GM19043 (cell line): ENCODE data around the gene IGLL5.
A peak's percentile ranks its signal among the peaks of the same experiment; 100 is the strongest.

Experiments used
- ATAC-seq: cut with Tn5 transposase; IDR thresholded peaks from one replicate; pipeline ENCODE4 v1.9.1; 2021; ENCODE audit warnings: low read depth; ENCODE audit not compliant: unreplicated experiment

The IGLL5 gene

DNA sequence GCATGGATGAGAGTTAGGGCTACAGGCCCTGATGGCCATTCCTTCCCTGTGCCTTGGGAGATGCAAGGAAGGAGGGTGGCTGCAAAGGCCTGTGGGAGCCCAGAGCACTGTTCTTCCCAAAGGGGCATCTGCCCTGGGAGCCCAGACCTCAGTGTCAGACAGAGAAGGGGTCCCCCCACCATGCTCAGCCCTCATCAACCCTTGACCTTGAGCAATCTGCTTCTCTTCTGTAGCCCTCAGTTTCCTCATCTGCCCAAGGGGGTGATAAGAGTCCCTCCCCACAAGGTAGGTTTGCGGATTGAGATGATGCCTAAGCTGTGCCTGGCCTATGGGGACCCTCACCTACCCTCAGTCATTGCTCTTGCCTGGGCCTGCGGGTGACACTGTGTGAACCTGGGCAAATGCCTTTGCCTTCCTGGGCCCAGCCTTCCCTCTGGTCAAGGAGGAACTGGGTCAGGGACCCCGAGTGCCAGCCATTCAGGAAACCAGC lies 47.5 kb downstream of the IGLL5 start:
- ATAC-seq = peak; percentile 19

DNA sequence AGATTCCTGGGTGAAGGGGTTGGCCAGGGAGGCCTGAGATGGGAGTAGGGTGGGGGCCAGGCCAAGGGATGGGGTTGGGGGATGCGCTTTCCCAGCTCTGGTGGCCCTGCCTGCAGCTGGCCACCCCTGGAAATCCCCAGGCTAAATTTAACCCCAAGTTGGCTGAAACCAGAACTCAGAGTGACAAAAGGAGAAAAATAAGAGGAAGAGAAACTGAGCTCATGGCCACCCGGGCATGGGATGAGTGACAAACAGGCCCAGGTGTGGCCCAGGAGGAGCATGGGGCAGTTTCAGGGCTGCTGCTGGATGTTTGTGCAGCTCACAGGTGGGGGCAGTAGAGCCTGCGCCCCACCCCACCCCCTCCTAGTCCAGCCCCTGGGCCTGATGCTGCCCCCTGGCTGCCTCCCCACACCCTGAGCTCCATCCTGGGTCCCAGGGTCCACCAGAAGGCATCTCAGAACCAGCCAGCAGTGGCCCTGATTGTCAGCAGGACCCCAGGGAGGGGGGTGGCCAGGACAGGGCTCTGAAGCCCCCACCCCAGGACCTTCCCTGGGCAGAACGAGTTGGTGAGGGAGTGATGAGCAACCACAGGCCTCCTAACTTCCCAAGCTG lies 48.0 kb downstream of the IGLL5 start:
- peak; percentile 76 for ATAC-seq

GRCh38 chr22:22936180-22936914 lies 48.7 kb downstream of the IGLL5 start:
- no peak for ATAC-seq

GRCh38 chr22:22936915-22937656 lies 49.5 kb downstream of the IGLL5 start:
- ATAC-seq = no peak

GRCh38 chr22:22937894-22938480 lies 50.4 kb downstream of the IGLL5 start:
- ATAC-seq = no peak

DNA sequence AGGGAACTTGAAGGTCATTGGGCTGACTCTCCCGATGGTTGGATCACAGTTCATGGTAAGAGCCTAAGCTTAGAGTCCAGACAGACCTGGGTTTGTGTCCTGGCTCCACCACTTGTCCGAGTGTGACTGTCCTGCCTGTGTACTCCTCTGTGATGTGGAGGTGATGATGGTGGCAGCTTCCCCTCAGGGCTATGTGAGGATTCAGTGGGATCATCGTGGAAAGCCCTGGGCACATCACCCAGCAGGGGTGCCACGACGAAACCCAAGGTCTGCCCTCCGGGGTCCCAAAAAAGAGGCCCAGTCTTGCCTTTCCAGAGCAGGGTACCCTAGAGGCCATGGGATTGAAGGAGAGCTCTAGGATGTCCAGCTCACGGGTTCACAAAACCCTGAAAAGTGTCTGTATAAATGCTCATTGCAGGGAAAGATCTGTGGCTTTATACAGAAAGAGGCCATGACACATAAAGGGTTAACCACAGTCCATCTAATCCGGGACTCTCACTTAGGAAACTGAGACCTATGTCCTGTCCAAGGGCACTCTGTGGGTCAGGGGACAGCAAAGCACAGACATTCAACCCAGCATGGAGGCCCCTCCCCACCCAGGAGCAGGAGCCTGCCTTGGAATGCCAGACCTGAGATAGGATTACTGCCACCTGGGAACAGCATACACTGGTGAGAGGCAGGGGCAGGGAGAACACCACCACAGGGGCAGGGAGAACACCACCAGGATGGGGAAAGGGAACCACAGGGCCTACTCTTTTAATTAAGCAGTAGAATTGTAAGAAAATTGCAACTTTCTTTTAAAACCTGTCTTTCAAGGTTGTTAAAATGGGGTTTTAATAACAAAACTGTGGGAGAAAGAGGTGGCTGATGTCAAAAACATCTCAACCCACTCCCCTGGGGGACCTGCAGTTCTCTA lies 51.3 kb downstream of the IGLL5 start:
- no peak for ATAC-seq

DNA sequence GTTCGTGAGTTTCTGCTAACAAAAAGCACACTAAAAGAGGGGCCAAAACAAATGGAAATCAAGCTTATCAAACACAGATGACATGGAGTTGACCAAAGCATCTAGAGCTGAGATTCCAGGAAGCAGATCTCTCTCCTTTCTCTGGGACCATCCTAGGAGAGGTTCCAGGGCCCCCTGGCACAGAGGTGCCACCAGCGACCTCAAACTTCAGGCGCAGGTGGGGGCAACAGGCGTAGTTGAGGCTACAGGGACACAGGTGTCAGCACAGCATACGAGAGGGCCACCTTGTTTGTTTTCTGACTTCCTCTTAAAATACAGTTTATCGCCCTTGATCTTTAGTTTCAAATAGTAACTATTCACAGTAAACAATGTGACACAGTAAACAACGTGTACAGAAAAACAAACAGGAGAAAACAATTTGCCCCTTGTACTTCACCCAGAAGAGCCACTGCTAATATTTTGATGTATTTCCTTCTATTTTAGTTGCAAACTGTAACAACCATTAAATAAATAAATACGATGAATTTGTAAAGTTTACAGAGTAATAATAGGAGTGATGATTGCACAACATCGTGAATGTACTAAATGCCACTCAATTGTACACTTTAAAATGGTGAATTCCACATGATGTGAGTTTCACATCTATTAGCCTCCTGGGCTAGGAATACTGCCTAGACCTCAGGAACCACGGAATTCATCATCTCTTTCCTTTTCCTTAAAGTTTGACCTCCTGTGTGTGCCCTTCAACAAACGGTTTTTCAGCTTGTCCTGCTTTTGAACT lies 52.2 kb downstream of the IGLL5 start:
- ATAC-seq = no peak

GRCh38 chr22:22940961-22941605 lies 53.5 kb downstream of the IGLL5 start:
- no peak for ATAC-seq

DNA sequence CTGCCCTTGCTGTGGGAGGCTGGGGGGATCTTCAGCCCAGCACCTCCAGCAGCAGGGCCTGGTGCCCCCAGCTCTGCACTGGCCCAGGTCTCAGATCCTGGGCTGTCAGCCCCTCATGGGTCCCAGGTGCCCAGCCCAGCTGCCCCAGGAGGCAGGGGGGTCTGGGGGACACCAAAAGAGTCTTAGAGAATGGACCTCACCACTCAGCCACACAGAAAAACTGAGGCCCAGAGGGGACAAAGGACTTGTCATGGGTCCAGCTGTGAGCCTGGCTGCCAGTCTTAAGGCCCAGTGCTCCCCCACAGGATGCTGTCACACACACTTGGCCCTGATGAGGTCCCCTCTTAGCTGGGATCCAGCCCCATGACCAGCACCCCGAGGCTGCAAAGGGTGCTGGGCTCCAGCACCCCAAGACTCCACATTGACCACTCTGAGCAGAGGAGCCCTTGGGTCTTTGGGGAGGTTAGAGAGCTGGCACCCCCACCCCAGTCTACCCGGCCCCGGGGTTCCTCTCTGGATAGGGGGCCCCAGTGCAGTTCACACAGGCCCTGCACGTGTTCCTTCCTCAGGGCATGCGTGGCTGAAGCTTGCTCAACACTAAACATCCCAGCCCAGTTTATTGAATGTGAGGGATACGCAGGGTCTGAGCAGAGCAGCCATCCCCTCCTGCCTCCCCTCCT lies 54.4 kb downstream of the IGLL5 start:
- ATAC-seq = no peak

DNA sequence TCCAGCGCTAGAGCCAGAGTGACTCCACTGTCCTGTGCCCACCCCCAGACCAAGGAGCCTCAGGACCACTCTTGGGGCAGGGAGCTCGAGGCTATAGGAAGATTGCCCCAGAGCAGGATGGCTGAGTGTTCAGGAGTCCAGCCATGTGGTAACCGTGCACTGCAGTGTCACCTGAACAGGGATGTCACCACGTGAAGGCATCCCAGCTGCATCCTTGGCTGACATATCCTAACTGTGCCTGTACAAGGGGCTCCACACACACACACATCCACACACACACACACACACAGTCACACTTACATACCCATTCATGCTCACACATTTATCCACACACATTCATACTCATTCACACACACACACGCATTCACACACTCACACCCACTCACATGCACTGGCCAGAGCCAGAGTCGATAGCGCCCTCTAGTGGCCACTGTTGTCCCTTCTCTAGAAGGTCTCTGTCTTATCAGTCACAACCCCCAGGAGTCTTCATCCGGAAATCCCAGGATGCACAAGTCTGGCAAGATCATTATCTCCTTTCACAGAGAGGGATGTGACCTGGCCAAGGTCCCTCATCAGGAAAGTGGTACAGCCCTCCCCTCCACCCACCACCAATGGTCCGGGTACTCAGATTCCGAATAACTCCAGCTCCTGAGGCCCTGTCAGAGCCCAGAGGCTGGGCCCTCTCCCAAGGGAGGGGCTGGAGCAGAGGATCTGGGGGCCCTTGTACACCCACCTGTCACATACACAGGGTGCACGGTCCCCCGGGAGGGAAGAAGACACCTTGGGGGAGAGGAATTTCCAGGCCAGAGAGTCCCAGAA lies 55.1 kb downstream of the IGLL5 start:
- no peak for ATAC-seq

DNA sequence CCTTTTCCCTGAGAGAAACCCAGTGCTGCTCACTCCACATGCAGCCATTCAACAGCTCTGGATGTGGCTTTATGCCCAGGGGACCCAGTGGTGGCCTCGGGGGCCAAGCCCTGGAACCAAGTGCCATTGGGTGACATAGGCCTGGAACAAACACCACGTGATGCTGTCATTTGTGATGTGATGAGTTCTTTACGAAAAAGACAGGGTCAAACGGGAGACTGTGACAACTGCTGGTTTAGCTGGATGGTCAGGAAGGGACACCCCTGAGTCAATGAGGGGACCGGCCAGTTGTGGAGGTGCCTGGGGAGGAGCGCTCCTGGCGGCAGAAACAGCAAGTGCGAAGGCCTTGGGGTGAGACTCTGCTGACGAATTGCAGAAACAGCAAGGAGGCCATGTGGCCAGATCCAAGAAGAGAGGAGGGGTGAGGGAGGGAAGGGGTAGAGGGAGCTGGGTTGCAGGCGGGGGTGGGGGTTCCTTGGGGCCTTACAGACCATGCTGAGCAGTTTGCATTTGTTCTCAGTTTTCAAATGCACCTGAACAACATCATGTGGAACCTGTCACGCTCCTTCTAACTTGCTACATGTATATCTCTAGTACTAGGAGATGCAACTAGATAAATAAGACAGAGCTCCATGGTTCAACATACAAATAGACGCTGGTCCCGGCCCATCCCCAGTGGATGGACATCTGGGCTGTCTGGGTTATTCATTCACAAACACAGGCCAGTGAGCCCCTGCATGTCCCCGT lies 56.1 kb downstream of the IGLL5 start:
- ATAC-seq = no peak

DNA sequence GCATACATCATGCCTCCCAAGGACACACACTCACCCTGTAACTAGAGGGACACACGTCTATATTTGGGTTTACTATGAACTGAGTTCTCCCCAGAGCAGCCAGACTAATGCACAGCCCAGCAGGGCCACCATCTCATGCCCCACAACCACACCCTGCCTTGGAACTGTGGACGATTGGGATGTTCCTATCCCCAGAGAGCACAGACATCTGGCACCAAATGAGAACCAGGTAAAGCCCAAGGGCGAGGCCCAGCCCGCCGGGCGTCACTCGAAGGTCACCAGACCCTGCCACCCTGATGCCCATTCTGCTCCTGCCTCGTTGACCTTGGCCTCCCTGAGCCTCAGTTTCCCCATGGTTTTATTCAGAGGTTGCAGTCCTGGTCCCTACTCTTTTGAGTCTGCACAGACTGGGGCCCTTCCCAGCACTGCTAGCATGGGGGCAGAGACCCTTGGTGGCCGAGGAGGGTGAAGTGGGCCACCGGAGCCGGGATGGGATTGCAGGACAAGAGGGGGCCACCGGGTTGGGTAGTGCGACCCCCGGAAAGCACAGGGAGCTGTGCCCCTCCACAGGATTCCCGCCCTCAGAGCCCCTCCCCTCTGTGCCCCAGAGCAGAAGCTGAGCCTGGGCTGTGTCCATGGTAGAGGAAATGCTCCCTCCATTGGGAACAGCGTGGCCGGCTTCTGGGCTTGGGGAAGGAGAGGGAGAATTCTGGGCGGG lies 56.8 kb downstream of the IGLL5 start:
- no peak for ATAC-seq

GRCh38 chr22:22945195-22945594 lies 57.6 kb downstream of the IGLL5 start:
- ATAC-seq = no peak
